HEK293 (cell line): ENCODE results near the gene LPAR2.

ENCODE experiments used
- CTCF ChIP-seq: fragments of 450-650 bp; formaldehyde crosslinking; IDR thresholded peaks from 2 replicates; pipeline ENCODE4 v1.5.1; 2016; ENCODE audit warnings: missing biosample characterization, missing genetic modification characterization
- KLF1 ChIP-seq: fragments of 450-650 bp; formaldehyde crosslinking; IDR thresholded peaks from 2 replicates; pipeline ENCODE4 v1.5.1; 2016; ENCODE audit warnings: missing biosample characterization, missing genetic modification characterization
- KLF9 ChIP-seq: fragments of 450-650 bp; formaldehyde crosslinking; IDR thresholded peaks from 2 replicates; pipeline ENCODE4 v1.5.1; 2016; ENCODE audit warnings: missing biosample characterization, missing genetic modification characterization, low read depth
- PATZ1 ChIP-seq: fragments of 450-650 bp; formaldehyde crosslinking; IDR thresholded peaks from 2 replicates; pipeline ENCODE4 v1.5.1; 2016; ENCODE audit warnings: missing biosample characterization, missing genetic modification characterization
- REPIN1 ChIP-seq: fragments of 450-650 bp; formaldehyde crosslinking; IDR thresholded peaks from 2 replicates; pipeline ENCODE4 v1.5.1; 2017; ENCODE audit warnings: missing biosample characterization, missing genetic modification characterization, low read depth
- SP7 ChIP-seq: fragments of 450-650 bp; formaldehyde crosslinking; IDR thresholded peaks from 2 replicates; pipeline ENCODE4 v1.5.1; 2016; ENCODE audit warnings: missing biosample characterization, missing genetic modification characterization
- YY1 ChIP-seq: fragments of 450-650 bp; formaldehyde crosslinking; IDR thresholded peaks from 2 replicates; pipeline ENCODE4 v1.5.1; 2018; ENCODE audit warnings: missing biosample characterization, missing genetic modification characterization
- ZNF121 ChIP-seq: fragments of 450-650 bp; formaldehyde crosslinking; IDR thresholded peaks from 2 replicates; pipeline ENCODE4 v1.5.1; 2016; ENCODE audit warnings: missing biosample characterization, missing genetic modification characterization
- ZNF16 ChIP-seq: fragments of 450-650 bp; formaldehyde crosslinking; IDR thresholded peaks from 2 replicates; pipeline ENCODE4 v1.5.1; 2016; ENCODE audit warnings: low read depth, missing biosample characterization, missing genetic modification characterization
- ZNF350 ChIP-seq: fragments of 450-650 bp; formaldehyde crosslinking; IDR thresholded peaks from 2 replicates; pipeline ENCODE4 v1.5.0; 2017; ENCODE audit warnings: missing biosample characterization, mild to moderate bottlenecking, missing genetic modification characterization
- ZNF76 ChIP-seq: fragments of 450-650 bp; formaldehyde crosslinking; IDR thresholded peaks from 2 replicates; pipeline ENCODE4; 2016; ENCODE audit warnings: low read depth, missing biosample characterization, missing genetic modification characterization, borderline replicate concordance

GRCh38 chr19:19637186-19637522, 9.1 kb upstream of the LPAR2 start:
- TF ChIP-seq CTCF (tag by site-specific recombination) (no peak), KLF1 (no peak), ZNF121 (no peak), PATZ1 (no peak), ZNF16 (no peak), ZNF76 (tag by site-specific recombination) (no peak), KLF9 (tag by site-specific recombination) (no peak), REPIN1 (no peak), SP7 (tag by site-specific recombination) (no peak), YY1 (tag by site-specific recombination) (no peak), ZNF350 (tag by site-specific recombination) (no peak)
